GM21423 (cell line): Measurements from ENCODE around the gene ARSB.
"Not testable (repeated sequence)": the region's sequence is repeated elsewhere in the genome, so short reads cannot be mapped to it uniquely, and the experiment has no call there.

Experiments used
- ATAC-seq: cut with Tn5 transposase; IDR thresholded peaks from one replicate; pipeline ENCODE4 v1.9.1; 2021; ENCODE audit warnings: mild to moderate bottlenecking, moderate library complexity; ENCODE audit not compliant: unreplicated experiment

The ARSB gene

GRCh38 chr5:78907255-78907891 lies 77.7 kb downstream of the ARSB start:
- ATAC-seq: no peak

- ATAC-seq: peak; percentile 62
Observed at GRCh38 chr5:78905084-78905938, 79.8 kb downstream of the ARSB start.

- ATAC-seq: no peak
Observed at GRCh38 chr5:78903861-78904260, 81.2 kb downstream of the ARSB start.

- ATAC-seq: no peak
Observed at GRCh38 chr5:78903353-78903752, 81.8 kb downstream of the ARSB start.

- no peak for ATAC-seq
Observed at GRCh38 chr5:78899922-78900362, 85.2 kb downstream of the ARSB start.

GRCh38 chr5:78896132-78896531 lies 89.0 kb downstream of the ARSB start:
- no peak for ATAC-seq

- no peak for ATAC-seq
Observed at GRCh38 chr5:78895616-78896015, 89.5 kb downstream of the ARSB start.

- no peak for ATAC-seq
Observed at GRCh38 chr5:78893940-78894677, 91.0 kb downstream of the ARSB start.

GRCh38 chr5:78890667-78891379 lies 94.3 kb downstream of the ARSB start:
- no peak for ATAC-seq

- ATAC-seq: no peak
Observed at GRCh38 chr5:78889369-78890140, 95.6 kb downstream of the ARSB start.

GRCh38 chr5:78888580-78889368 lies 96.3 kb downstream of the ARSB start:
- ATAC-seq: no peak

- ATAC-seq: peak; percentile 96
Observed at GRCh38 chr5:78887384-78888118, 97.6 kb downstream of the ARSB start.

GRCh38 chr5:78886341-78887230 lies 98.5 kb downstream of the ARSB start:
- no peak for ATAC-seq

- ATAC-seq: no peak
Observed at GRCh38 chr5:78881884-78882283, 103.2 kb downstream of the ARSB start.

- no peak for ATAC-seq
Observed at GRCh38 chr5:78879516-78879915, 105.6 kb downstream of the ARSB start.

- not testable (repeated sequence) for ATAC-seq
Observed at GRCh38 chr5:78866076-78866475, 119.0 kb downstream of the ARSB start.

GRCh38 chr5:78858364-78858763 lies 126.7 kb downstream of the ARSB start:
- no peak for ATAC-seq

GRCh38 chr5:78855026-78855425 lies 130.1 kb downstream of the ARSB start:
- ATAC-seq: no peak
